Esophagus muscularis mucosa (tissue), 4 donors: ENCODE measurements around the gene EDEM1. TPM values are rescaled to one million over a fixed set of nuclear protein-coding genes. Genes with fewer than 3 reads are reported as not detected.
A peak's percentile ranks its signal among the peaks of the same experiment; 100 is the strongest.

Experiments
- DNase-seq: peaks from one replicate; pipeline ENCODE4 v3.0.0-alpha.2; 2017; ENCODE audit errors: extremely low spot score
- H3K27ac ChIP-seq, 4 donors: fragments of 200-600 bp; sonication (generic); replicated peaks in 1 of 4; 1 replicate in 3 of 4; 2 replicates in 1 of 4; pipeline ENCODE4 v1.5.1; 2016 to 2019; ENCODE audit warnings: mild to moderate bottlenecking in 1 of 4
- H3K27me3 ChIP-seq, 4 donors: fragments of 200-600 bp; sonication (generic); one replicate each; pipeline versions ENCODE4 v1.5.1 to v1.6.0; 2016 to 2019
- H3K36me3 ChIP-seq, 4 donors: fragments of 200-600 bp; sonication (generic); one replicate each; pipeline ENCODE4 v1.5.1; 2016 to 2019
- H3K4me1 ChIP-seq, 4 donors: fragments of 200-600 bp; sonication (generic); one replicate each; pipeline ENCODE4 v1.5.1; 2016 to 2019
- H3K4me3 ChIP-seq, 4 donors: fragments of 200-600 bp; sonication (generic); 1 replicate in 2 of 4; 2 replicates in 2 of 4; pipeline ENCODE4 v1.5.1; 2016 to 2019; ENCODE audit warnings: mild to moderate bottlenecking in 4 of 4, moderate library complexity in 1 of 4
- H3K9me3 ChIP-seq, 4 donors: fragments of 200-600 bp; sonication (generic); 1 replicate in 3 of 4; 2 replicates in 1 of 4; pipeline ENCODE4 v1.5.1; 2016 to 2019
- EP300 ChIP-seq: sonication (generic); formaldehyde crosslinking; IDR thresholded peaks from one replicate; pipeline ENCODE4 v1.6.1; 2017; ENCODE audit warnings: antibody characterized with exemption
- POLR2A ChIP-seq: fragments of 450-650 bp; IDR thresholded peaks from one replicate; pipeline ENCODE4 v1.6.1; 2017; ENCODE audit warnings: antibody characterized with exemption, moderate library complexity, mild to moderate bottlenecking, low read depth
- POLR2AphosphoS5 ChIP-seq, 2 donors: sonication (generic); formaldehyde crosslinking; IDR thresholded peaks; one replicate each; pipeline ENCODE4 v1.6.1; 2017; ENCODE audit warnings: antibody characterized with exemption in 2 of 2
- WGBS: methylation state at CpG from one replicate; pipeline ENCODE4 v1.1.5; 2018; 5-methylcytosine and 5-hydroxymethylcytosine counted together
- intact Hi-C: fragments of 100-400 bp; cut with DNase I; formaldehyde crosslinking; loops from one replicate; pipeline ENCODE4 v1.15.1; 2023
- total RNA-seq, 4 donors: library from RNA; depleted of rRNA; stranded (reverse); fragments of >200 nt; gene quantifications; one replicate each; pipeline versions ENCODE4 v1.1.0 to v1.2.1, GENCODE V29; 2016
- TF ChIP-seq, protein P1 (sequence below), 3 experiments: fragments of 200-600 bp in 2 of 3; fragments of 450-650 bp in 1 of 3; sonication (generic) in 2 of 3; IDR thresholded peaks; one replicate each; pipeline ENCODE4 v1.5.1; 2017 to 2019; ENCODE audit warnings: antibody characterized with exemption in 3 of 3, mild to moderate bottlenecking in 2 of 3, moderate library complexity in 1 of 3

The EDEM1 gene
- total RNA-seq, 4 donors from 2014 or later, result 16.6 to 23.3 (median 19.3) TPM

DNA sequence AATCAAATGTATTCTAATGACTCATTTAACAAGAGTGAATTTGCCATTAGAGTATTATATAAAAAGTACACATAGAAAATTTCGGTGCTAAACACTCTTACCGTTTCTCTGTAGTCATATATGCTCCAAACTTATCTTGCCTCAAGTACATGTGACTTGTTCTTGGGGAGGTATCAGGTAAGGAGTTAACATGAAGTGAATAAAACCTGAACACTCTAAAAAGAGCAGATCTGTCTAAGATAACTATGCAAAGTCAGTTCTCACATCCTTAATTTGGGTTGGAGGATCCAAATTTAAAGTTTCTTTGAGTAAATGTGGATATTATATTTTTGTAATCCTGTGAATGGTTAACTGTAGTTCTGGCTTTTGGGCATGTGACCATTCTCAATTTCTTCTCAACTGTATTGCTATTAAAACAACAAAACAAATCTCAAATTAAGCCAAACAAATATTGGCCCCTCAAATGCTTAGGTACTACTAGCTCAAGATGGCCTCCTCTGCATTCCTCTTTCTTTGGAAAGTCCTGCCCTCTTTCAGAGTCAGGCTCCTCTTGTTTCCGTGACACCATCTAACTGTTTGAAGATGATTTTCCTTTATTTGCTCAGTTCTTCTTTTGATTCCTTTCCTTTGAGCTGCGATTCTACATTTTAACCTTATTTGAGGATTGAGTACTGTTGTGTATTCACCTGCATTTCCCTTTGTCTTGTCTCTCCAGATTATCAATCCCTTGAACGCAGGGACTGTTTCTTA lies 4.2 kb downstream of the EDEM1 start:
- DNase-seq, result no peak
- no peak for TF ChIP-seq POLR2A
- TF ChIP-seq, protein P1, sequence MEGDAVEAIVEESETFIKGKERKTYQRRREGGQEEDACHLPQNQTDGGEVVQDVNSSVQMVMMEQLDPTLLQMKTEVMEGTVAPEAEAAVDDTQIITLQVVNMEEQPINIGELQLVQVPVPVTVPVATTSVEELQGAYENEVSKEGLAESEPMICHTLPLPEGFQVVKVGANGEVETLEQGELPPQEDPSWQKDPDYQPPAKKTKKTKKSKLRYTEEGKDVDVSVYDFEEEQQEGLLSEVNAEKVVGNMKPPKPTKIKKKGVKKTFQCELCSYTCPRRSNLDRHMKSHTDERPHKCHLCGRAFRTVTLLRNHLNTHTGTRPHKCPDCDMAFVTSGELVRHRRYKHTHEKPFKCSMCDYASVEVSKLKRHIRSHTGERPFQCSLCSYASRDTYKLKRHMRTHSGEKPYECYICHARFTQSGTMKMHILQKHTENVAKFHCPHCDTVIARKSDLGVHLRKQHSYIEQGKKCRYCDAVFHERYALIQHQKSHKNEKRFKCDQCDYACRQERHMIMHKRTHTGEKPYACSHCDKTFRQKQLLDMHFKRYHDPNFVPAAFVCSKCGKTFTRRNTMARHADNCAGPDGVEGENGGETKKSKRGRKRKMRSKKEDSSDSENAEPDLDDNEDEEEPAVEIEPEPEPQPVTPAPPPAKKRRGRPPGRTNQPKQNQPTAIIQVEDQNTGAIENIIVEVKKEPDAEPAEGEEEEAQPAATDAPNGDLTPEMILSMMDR (IDR thresholded peaks at IDR 0.05), result no peak
- TF ChIP-seq POLR2AphosphoS5 (IDR thresholded peaks at IDR 0.05), result no peak
- no peak for TF ChIP-seq EP300
- WGBS, result 87% methylated on average over 5 of the region's 5 CpGs
- no peaks in the 10 kb centered on the region for H3K9me3 ChIP-seq
- H3K4me1 ChIP-seq, result peaks cover 45 to 60% (median 51%) of the 10 kb centered on the region in 4 donors
- no peak overlapping the region for H3K27ac ChIP-seq
- H3K27me3 ChIP-seq, result no peaks in the 10 kb centered on the region
- no peak overlapping the region for H3K4me3 ChIP-seq
- intact Hi-C loops, result no loop called here
- H3K36me3 ChIP-seq, result peaks cover 0 to 9% (median 4%) of the 10 kb centered on the region in 4 donors

DNA sequence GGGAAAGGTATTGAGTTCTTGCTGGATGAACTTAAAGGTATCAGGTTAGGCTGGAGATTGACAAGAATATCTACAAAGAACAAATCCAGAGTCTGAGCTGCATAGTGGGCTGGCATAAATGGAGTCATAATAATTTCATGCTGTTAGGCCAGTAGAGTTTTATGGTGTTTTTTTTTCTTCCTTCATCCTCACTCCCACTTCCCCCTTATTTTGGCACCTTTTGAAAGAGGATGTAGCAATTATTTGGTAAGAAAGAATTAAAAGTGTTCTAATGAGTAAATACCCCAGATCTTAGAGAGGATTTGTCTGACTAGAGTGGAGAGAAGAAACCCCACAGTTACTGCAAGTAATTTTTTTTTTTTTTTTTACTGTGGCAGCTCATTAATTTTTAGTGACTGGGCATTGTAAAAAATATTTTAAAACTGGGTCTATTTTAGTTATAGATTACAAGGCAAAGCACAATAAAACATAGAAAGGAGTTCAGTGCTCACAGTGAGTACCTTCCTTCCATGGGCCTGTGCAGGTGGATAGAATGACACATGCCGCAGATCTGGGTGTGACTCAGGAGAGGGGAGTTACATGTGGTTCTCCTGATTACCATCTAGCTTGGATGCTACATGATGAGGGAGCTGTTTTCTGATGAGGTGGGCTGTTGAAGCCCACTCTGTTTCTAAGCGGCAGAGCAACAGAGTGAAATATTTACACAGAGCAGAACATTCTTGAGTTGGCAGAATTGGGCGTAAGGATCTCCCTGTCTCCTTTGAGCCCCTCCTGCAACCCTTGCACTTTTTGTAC lies 5.3 kb downstream of the EDEM1 start:
- Histone ChIP-seq H3K4me1 (peaks cover 43 to 63% (median 57%) of the 10 kb centered on the region in 4 donors), H3K27me3 (no peaks in the 10 kb centered on the region), H3K9me3 (no peaks in the 10 kb centered on the region), H3K36me3 (peaks cover 0 to 9% (median 4%) of the 10 kb centered on the region in 4 donors), H3K27ac (no peak overlapping the region), H3K4me3 (no peak overlapping the region)
- WGBS, result 94% methylated on average over 3 of the region's 3 CpGs
- no peak for TF ChIP-seq POLR2AphosphoS5 (IDR thresholded peaks at IDR 0.05)
- no peak for TF ChIP-seq POLR2A
- TF ChIP-seq, protein P1 (IDR thresholded peaks at IDR 0.05), result no peak
- TF ChIP-seq EP300, result no peak
- intact Hi-C loops, result no loop called here
- no peak for DNase-seq

DNA sequence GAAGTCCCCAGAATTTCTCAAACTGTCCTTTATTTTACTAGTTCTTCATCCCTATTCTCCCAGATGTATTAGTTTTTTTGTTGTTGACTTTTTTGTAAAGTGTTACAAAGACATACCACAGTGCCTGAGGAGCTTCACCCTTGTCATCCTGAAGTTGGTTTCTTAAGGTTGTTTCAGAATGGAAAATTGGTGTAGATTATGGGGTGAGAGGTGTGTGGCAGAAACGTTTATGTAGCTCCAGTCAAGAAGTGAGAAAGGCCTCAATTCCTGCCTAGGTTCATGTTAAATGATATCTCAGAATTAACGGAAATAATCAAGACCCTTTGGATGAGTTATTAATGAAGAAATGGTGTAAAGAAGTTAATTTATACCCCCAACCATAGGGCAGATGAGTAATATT lies 6.8 kb downstream of the EDEM1 start:
- no peaks in the 10 kb centered on the region for H3K9me3 ChIP-seq
- intact Hi-C loops, result no loop called here
- no peak for DNase-seq
- H3K27ac ChIP-seq, result peak overlapping the region in 1 of 4 donors; percentile 29
- no peak overlapping the region for H3K4me3 ChIP-seq
- H3K36me3 ChIP-seq, result peaks cover 0 to 19% (median 4%) of the 10 kb centered on the region in 4 donors
- no peak for TF ChIP-seq POLR2A
- TF ChIP-seq, protein P1 (IDR thresholded peaks at IDR 0.05), result no peak
- TF ChIP-seq EP300, result no peak
- no peak for TF ChIP-seq POLR2AphosphoS5 (IDR thresholded peaks at IDR 0.05)
- H3K27me3 ChIP-seq, result no peaks in the 10 kb centered on the region
- H3K4me1 ChIP-seq, result peaks cover 36 to 62% (median 50%) of the 10 kb centered on the region in 4 donors
- 74% methylated on average over 2 of the region's 2 CpGs for WGBS

DNA sequence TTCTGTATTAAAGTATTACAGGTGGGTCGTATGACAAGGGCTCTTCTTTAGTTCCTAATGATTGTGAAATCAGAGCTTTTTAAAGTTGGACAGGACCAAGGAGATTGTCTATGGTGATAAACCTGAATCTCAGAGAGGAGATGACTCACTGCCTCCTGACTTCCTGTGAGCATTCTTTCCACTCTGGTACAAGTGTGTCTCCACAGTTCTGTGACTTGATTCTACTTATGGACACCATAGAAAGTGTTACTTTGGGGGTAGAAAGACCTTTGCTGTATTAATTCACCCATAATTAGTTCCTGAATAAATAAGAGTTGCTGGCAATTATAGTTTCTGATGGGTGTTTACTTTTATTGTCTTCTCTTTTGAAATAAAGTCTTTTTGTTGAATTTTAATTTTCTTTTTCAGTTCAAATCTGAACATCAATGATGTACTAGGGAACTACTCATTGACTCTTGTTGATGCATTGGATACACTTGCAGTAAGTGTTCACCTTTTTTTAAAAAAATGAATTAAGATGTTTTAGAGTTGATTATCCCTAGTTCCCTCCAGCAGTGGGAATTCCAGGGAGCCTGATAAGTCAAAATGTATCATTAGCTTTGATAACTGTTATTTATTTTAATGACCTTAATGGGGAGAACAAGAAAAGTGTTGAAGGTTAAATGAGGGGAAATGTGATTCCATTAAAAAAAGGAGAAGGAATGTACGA lies 7.4 kb downstream of the EDEM1 start:
- Histone ChIP-seq H3K36me3 (peaks cover 0 to 26% (median 10%) of the 10 kb centered on the region in 4 donors), H3K27ac (peak overlapping the region in 2 of 4 donors; percentile 22 to 29), H3K9me3 (no peaks in the 10 kb centered on the region), H3K4me3 (no peak overlapping the region), H3K4me1 (peaks cover 32 to 56% (median 44%) of the 10 kb centered on the region in 4 donors), H3K27me3 (no peaks in the 10 kb centered on the region)
- intact Hi-C loops, result no loop called here
- TF ChIP-seq POLR2AphosphoS5 (IDR thresholded peaks at IDR 0.05) (peak in 1 of 2 donors; percentile 51), POLR2A (no peak)
- TF ChIP-seq, protein P1 (IDR thresholded peaks at IDR 0.05), result no peak
- no peak for DNase-seq
- 55% methylated on average over 2 of the region's 2 CpGs for WGBS
